Panc1 (cell line): ENCODE results near the gene RASA3.

Experiments used
- CTCF ChIP-seq: fragments of 450-650 bp; IDR thresholded peaks from 2 replicates; pipeline ENCODE4 v1.5.1; 2017; ENCODE audit warnings: mild to moderate bottlenecking
- POLR2AphosphoS5 ChIP-seq: IDR thresholded peaks from 2 replicates; pipeline ENCODE4 v1.6.1; 2012; ENCODE audit warnings: mild to moderate bottlenecking, low read depth, low read length, moderate library complexity
- REST ChIP-seq, 2 experiments: IDR thresholded peaks; 2 replicates each; pipeline ENCODE4 v1.6.1; 2011 to 2012; ENCODE audit warnings: low read depth in 2 of 2, control low read depth in 1 of 2, low read length in 1 of 2, mild to moderate bottlenecking in 1 of 2, moderate library complexity in 1 of 2; ENCODE audit not compliant: insufficient read depth in 1 of 2

GRCh38 chr13:113935001-113935844 is 197.2 kb downstream of the RASA3 start:
- TF ChIP-seq CTCF (no peak), POLR2AphosphoS5 (no peak), REST (IDR thresholded peaks at IDR 0.05; ENCODE audit: insufficient read depth in 1 of 2, low read depth in 2 of 2, low read length in 1 of 2) (no peak)
